B cell (primary cell): Measurements from ENCODE around the gene BIRC5. TPM values are rescaled to one million over a fixed set of nuclear protein-coding genes. Genes with fewer than 3 reads are reported as not detected.

Source experiments
- ATAC-seq: fragments of 200-7000 bp; cut with Tn5 transposase; one replicate; pipeline ENCODE4 v1.10.0; 2021; ENCODE audit warnings: low read depth, mild to moderate bottlenecking, moderate number of reproducible peaks, moderate library complexity
- CTCF ChIA-PET: fragments of 350-600 bp; sonication (Branson Sonifier 250); formaldehyde crosslinking; loops from one replicate; lab custom pipeline; 2021; ENCODE audit warnings: antibody characterized with exemption, inconsistent platforms; lab: Charles Lee
- POLR2A ChIA-PET: fragments of 350-600 bp; sonication (Branson Sonifier 250); formaldehyde crosslinking; loops from one replicate; lab custom pipeline; 2021; ENCODE audit warnings: antibody characterized with exemption; lab: Charles Lee
- DNase-seq: peaks from one replicate; pipeline ENCODE4 v3.0.0; 2013
- H2AFZ ChIP-seq: 2 replicates; pipeline ENCODE4 v1.6.1; 2012; ENCODE audit warnings: mild to moderate bottlenecking, low read depth, low read length; ENCODE audit not compliant: insufficient read depth, poor library complexity, severe bottlenecking
- H3K27ac ChIP-seq, 2 donors: 1 replicate in 1 of 2; 2 replicates in 1 of 2; pipeline ENCODE4 v1.5.1; 2012 to 2013; ENCODE audit warnings: low read length in 2 of 2, mild to moderate bottlenecking in 2 of 2, moderate library complexity in 1 of 2
- H3K27me3 ChIP-seq, 4 experiments: fragments of 200-600 bp in 1 of 4; sonication (generic) in 1 of 4; replicated peaks in 1 of 4; 1 replicate in 2 of 4; 2 replicates in 2 of 4; pipeline versions ENCODE4 v1.6.1 to v1.7.0; 2013 to 2016; ENCODE audit warnings: low read length in 3 of 4, mild to moderate bottlenecking in 2 of 4, mixed read lengths in 1 of 4, moderate library complexity in 1 of 4; ENCODE audit not compliant: insufficient read depth in 4 of 4, control insufficient read depth in 3 of 4; ENCODE audit errors: control extremely low read depth in 1 of 4
- H3K36me3 ChIP-seq, 2 experiments: replicated peaks in 1 of 2; 1 replicate in 1 of 2; 2 replicates in 1 of 2; pipeline versions ENCODE4 v1.6.1 to v1.7.1; 2013; ENCODE audit warnings: low read length in 1 of 2; ENCODE audit not compliant: insufficient read depth in 2 of 2, control insufficient read depth in 1 of 2; ENCODE audit errors: control extremely low read depth in 1 of 2, extremely low read depth in 1 of 2
- H3K4me1 ChIP-seq, 2 donors: fragments of 200-600 bp in 1 of 2; sonication (generic) in 1 of 2; 1 replicate in 1 of 2; 2 replicates in 1 of 2; pipeline versions ENCODE4 v1.5.1 to v1.6.1; 2013 to 2017; ENCODE audit warnings: low read length in 2 of 2; ENCODE audit not compliant: control insufficient read depth in 2 of 2, insufficient read depth in 2 of 2
- H3K4me2 ChIP-seq: replicated peaks from 2 replicates; pipeline ENCODE3; 2012; ENCODE audit warnings: mild to moderate bottlenecking, low read depth, low read length; ENCODE audit not compliant: poor library complexity, severe bottlenecking
- H3K4me3 ChIP-seq, 5 experiments: fragments of 200-600 bp in 1 of 5; sonication (generic) in 1 of 5; 1 replicate in 3 of 5; 2 replicates in 2 of 5; pipeline versions ENCODE4 v1.5.1 to v1.7.0; 2011 to 2016; ENCODE audit warnings: low read length in 4 of 5, mild to moderate bottlenecking in 4 of 5, low read depth in 2 of 5, control low read depth in 1 of 5, moderate library complexity in 1 of 5; ENCODE audit not compliant: insufficient read depth in 1 of 5; ENCODE audit errors: control extremely low read depth in 1 of 5, extremely low read depth in 1 of 5
- H3K79me2 ChIP-seq: fragments of 200-600 bp; sonication (generic); one replicate; pipeline ENCODE4 v1.6.0; 2016; ENCODE audit warnings: low read length; ENCODE audit not compliant: control insufficient read depth, insufficient read depth
- H3K9ac ChIP-seq: fragments of 200-600 bp; sonication (generic); 2 replicates; pipeline ENCODE4 v1.6.1; 2017; ENCODE audit warnings: mild to moderate bottlenecking, low read length, moderate library complexity
- H3K9me3 ChIP-seq, 3 donors: one replicate each; pipeline versions ENCODE4 v1.6.1 to v1.7.1; 2013; ENCODE audit warnings: low read length in 2 of 3; ENCODE audit not compliant: control insufficient read depth in 2 of 3, insufficient read depth in 1 of 3; ENCODE audit errors: control extremely low read depth in 1 of 3
- H4K20me1 ChIP-seq: 2 replicates; pipeline ENCODE4 v1.6.0; 2012; ENCODE audit warnings: mild to moderate bottlenecking, low read length; ENCODE audit not compliant: insufficient read depth, control insufficient read depth, poor library complexity, severe bottlenecking
- H3K27ac Mint-ChIP-seq: one replicate; pipeline ENCODE4 v1.8.0; 2021; ENCODE audit warnings: mixed read lengths
- H3K27me3 Mint-ChIP-seq: one replicate; pipeline ENCODE4 v1.8.0; 2021; ENCODE audit warnings: mixed read lengths
- H3K4me1 Mint-ChIP-seq: one replicate; pipeline ENCODE4 v1.8.0; 2021; ENCODE audit warnings: mixed read lengths
- H3K4me3 Mint-ChIP-seq: one replicate; pipeline ENCODE4 v1.8.0; 2021; ENCODE audit warnings: mixed read lengths
- H3K9me3 Mint-ChIP-seq: one replicate; pipeline ENCODE4 v1.8.0; 2022; ENCODE audit warnings: mixed read lengths; ENCODE audit not compliant: insufficient read depth
- CTCF ChIP-seq: fragments of 200-600 bp; IDR thresholded peaks from one replicate; pipeline ENCODE4 v1.8.0; 2022; ENCODE audit warnings: antibody characterized with exemption, mild to moderate bottlenecking
- EZH2 ChIP-seq: IDR thresholded peaks from 2 replicates; pipeline ENCODE4 v1.6.1; 2012; ENCODE audit warnings: borderline replicate concordance, low read depth, mild to moderate bottlenecking, moderate library complexity, low read length; ENCODE audit not compliant: insufficient read depth, poor library complexity, severe bottlenecking
- WGBS: methylation state at CpG from one replicate; pipeline ENCODE4 v1.1.5; 2013; ENCODE audit warnings: missing lambda C conversion rate; ENCODE audit not compliant: insufficient coverage; 5-methylcytosine and 5-hydroxymethylcytosine counted together
- intact Hi-C: fragments of 100-400 bp; cut with micrococcal nuclease; formaldehyde crosslinking; loops from one replicate; pipeline ENCODE4 v1.10.0; 2022
- polyA plus RNA-seq: library from polyadenylated mRNA; depleted of rRNA; stranded (reverse); fragments of >200 nt; gene quantifications from 2 replicates; pipeline ENCODE4 v1.2.3, GENCODE V29; 2012
- total RNA-seq, 2 donors: library from RNA; stranded (reverse); fragments of 120-200 nt in 1 of 2; gene quantifications; 1 replicate in 1 of 2; 2 replicates in 1 of 2; pipeline versions ENCODE4 v1.2.3 to v1.2.4, GENCODE V29; 2013 to 2022

The BIRC5 gene
- total and polyA plus RNA-seq, 2 donors (not counting 1 experiment from before 2014, with no cell fraction given), result 0.33 to 0.84 TPM

- H3K4me2 ChIP-seq, result peak overlapping the region; percentile 22
- peak overlapping the region; percentile 65 for H3K27ac Mint-ChIP-seq
- no peak overlapping the region for H3K27ac ChIP-seq
- intact Hi-C loops, result no loop called here
- no peak overlapping the region for H3K4me3 Mint-ChIP-seq
- 16% methylated on average over 19 of the region's 23 CpGs for WGBS
- no peaks in the 10 kb centered on the region for H3K9me3 Mint-ChIP-seq
- ChIA-PET POLR2A (interaction anchor here (0.7 to 0.8 kb wide), 2 partner anchors 11 to 818 kb away, joined by 3 to 5 read pairs; no protein-coding TSS in a partner anchor), CTCF (interaction anchor here (1.4 to 1.5 kb wide), 2 partner anchors 12 to 13 kb away, joined by 3 read pairs; no protein-coding TSS in a partner anchor)
- H3K27me3 ChIP-seq, result peaks cover 0 to 9% (median 0%) of the 10 kb centered on the region in 4 experiments
- TF ChIP-seq CTCF (no peak), EZH2 (no peak)
- H3K9me3 ChIP-seq, result no peaks in the 10 kb centered on the region
- DNase-seq, result no peak
- no peaks in the 10 kb centered on the region for H3K36me3 ChIP-seq
- peaks cover 15 to 24% of the 10 kb centered on the region in 2 donors for H3K4me1 ChIP-seq
- H3K79me2 ChIP-seq, result no peaks in the 10 kb centered on the region
- no peak overlapping the region for H3K9ac ChIP-seq
- peak overlapping the region; percentile 60 for H2AFZ ChIP-seq
- H3K27me3 Mint-ChIP-seq, result peaks cover 4% of the 10 kb centered on the region
- H3K4me1 Mint-ChIP-seq, result peaks cover 8% of the 10 kb centered on the region
- H3K4me3 ChIP-seq, result no peak overlapping the region
- H4K20me1 ChIP-seq, result no peaks in the 10 kb centered on the region
- peak; percentile 14 for ATAC-seq
Observed at GRCh38 chr17:78263063-78263735, 49.1 kb downstream of the BIRC5 start.

DNA sequence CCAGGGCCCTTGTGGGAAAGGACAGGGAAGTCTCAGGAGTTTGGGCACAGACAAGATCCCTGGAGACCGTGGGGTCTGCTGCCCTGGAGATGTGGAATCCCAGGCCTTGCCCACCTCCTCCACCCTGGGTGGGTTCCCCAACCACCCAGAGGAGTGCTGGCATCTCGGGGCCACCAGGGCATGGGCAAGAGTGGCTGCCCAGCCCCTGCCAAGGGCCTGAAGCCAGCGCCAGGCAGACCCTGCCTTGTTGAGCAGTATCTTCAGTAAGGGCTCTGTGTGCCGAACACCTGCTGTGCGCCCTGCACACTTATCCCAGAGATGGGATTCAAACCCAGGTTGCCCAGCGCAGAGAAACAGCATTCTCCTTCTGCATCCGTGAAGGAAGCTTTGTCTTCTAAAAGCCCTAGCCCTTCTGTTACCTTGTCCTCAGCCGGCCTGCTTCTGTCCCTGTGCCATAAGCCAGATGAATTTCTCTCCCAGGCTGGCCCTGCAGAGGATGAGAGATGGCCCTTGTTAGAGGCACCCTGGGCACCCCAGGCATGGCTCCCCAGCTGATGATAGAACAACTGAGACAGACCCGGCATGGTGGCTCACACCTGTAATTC lies 49.8 kb downstream of the BIRC5 start:
- Histone ChIP-seq H3K27me3 (peaks cover 0 to 5% (median 0%) of the 10 kb centered on the region in 4 experiments), H3K27ac (no peak overlapping the region), H3K9ac (no peak overlapping the region), H3K79me2 (no peaks in the 10 kb centered on the region), H3K9me3 (no peaks in the 10 kb centered on the region), H3K4me1 (peaks cover 8 to 18% of the 10 kb centered on the region in 2 donors), H3K4me2 (no peak overlapping the region), H3K4me3 (no peak overlapping the region), H2AFZ (no peak overlapping the region), H4K20me1 (no peaks in the 10 kb centered on the region), H3K36me3 (no peaks in the 10 kb centered on the region)
- Mint-ChIP-seq H3K27me3 (peaks cover 4% of the 10 kb centered on the region), H3K4me3 (no peak overlapping the region), H3K27ac (no peak overlapping the region), H3K9me3 (no peaks in the 10 kb centered on the region), H3K4me1 (peaks cover 5% of the 10 kb centered on the region)
- no peak for TF ChIP-seq CTCF
- no peak for TF ChIP-seq EZH2
- intact Hi-C loops, result no loop called here
- ChIA-PET CTCF (interaction anchor here (0.7 to 1.5 kb wide), 3 partner anchors 13 to 50 kb away, joined by 3 to 4 read pairs (median 3); no protein-coding TSS in a partner anchor), POLR2A (no interaction called here)
- DNase-seq (no peak), ATAC-seq (no peak)
- WGBS, result 99% methylated on average over 8 of the region's 9 CpGs
